Measurements from ENCODE around the gene KIF12. TPM values are rescaled to one million over a fixed set of nuclear protein-coding genes. Genes with fewer than 3 reads are reported as not detected.

The KIF12 gene
- total and polyA plus RNA-seq, 2 experiments from 2014 or later: 4.2 to 4.3 TPM

DNA sequence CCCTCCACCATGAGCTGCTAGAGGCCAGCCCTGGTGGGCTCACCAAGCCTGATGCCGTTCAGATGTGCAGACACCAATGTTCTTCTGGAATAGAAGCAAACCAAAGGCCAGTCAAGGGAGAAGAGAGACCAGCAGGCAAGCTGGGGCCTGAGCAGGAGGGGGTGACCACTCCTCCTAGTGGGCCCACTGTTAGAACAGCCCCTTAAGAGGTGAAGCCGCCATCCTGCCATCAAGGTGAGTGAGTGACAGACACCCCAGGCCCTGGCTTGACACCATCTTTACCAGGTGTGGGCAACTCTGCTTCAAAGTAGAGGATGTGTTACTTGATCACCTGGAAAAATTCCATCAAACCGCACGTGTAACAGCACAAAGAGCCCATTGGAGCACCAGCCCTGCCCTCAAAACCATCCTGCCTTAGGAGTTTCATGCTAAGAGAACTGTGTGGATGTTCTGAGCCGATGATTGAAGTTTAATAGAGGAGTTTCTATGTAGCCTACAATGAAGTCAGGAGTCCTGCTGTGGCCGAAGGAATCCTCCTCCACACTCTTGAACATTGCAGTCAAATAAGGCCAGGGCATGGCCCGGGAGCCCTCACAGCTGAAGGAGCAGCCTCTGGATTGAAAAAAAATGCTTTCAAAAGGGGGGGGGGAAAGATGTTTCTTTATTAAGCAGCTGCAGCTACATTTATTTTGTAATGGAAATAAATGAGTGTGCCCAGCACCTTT lies 41.8 kb downstream of the KIF12 start:
- H3K4me2 ChIP-seq: no peak overlapping the region
- no peak overlapping the region for H3K4me3 ChIP-seq
- peaks cover 8% of the 10 kb centered on the region; the same call in 1 of the 3 replicates for H3K36me3 Mint-ChIP-seq (ENCODE audit: low read depth)
- no peak for ATAC-seq
- H3K27ac Mint-ChIP-seq: no peak overlapping the region
- H3K4me1 ChIP-seq (ENCODE audit: insufficient read depth): no peaks in the 10 kb centered on the region
- no peaks in the 10 kb centered on the region for H3K27me3 ChIP-seq (ENCODE audit: insufficient read depth)
- H4K20me1 ChIP-seq (replicated peaks; ENCODE audit: insufficient read depth): no peaks in the 10 kb centered on the region; the same call in 1 of the 2 replicates
- no peak overlapping the region for H3K27ac ChIP-seq (ENCODE audit: low read depth)
- no peaks in the 10 kb centered on the region for H3K36me3 ChIP-seq (ENCODE audit: insufficient read depth)
- no peaks in the 10 kb centered on the region for H3K9me3 Mint-ChIP-seq
- H3K9me2 ChIP-seq (ENCODE audit: insufficient read depth): 0 out of 2 replicates have a peak, but pooled peaks cover 4% of the 10 kb centered on the region
- H3K4me1 Mint-ChIP-seq: peaks cover 7% of the 10 kb centered on the region
- no peaks in the 10 kb centered on the region for H3F3A ChIP-seq (replicated peaks; ENCODE audit: low read depth)
- TF ChIP-seq JUNB (IDR thresholded peaks at IDR 0.05; ENCODE audit: unreplicated experiment): no peak
- TF ChIP-seq, protein P1, sequence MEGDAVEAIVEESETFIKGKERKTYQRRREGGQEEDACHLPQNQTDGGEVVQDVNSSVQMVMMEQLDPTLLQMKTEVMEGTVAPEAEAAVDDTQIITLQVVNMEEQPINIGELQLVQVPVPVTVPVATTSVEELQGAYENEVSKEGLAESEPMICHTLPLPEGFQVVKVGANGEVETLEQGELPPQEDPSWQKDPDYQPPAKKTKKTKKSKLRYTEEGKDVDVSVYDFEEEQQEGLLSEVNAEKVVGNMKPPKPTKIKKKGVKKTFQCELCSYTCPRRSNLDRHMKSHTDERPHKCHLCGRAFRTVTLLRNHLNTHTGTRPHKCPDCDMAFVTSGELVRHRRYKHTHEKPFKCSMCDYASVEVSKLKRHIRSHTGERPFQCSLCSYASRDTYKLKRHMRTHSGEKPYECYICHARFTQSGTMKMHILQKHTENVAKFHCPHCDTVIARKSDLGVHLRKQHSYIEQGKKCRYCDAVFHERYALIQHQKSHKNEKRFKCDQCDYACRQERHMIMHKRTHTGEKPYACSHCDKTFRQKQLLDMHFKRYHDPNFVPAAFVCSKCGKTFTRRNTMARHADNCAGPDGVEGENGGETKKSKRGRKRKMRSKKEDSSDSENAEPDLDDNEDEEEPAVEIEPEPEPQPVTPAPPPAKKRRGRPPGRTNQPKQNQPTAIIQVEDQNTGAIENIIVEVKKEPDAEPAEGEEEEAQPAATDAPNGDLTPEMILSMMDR (conservative IDR thresholded peaks at IDR 0.05; ENCODE audit: low read depth in 2 of 2): no peak
- no peak for TF ChIP-seq ZNF331 (CRISPR knock-in tag; IDR thresholded peaks at IDR 0.05; ENCODE audit: low read depth)
- no peak for TF ChIP-seq ZNF462 (CRISPR knock-in tag; IDR thresholded peaks at IDR 0.05)
- H3K27me3 Mint-ChIP-seq (ENCODE audit: insufficient read depth, low read depth, poor library complexity): peaks cover 14% of the 10 kb centered on the region
- H3K79me2 ChIP-seq (replicated peaks; ENCODE audit: insufficient read depth): no peaks in the 10 kb centered on the region
- DNase-seq (ENCODE audit: low spot score): no peak
- H3K4me3 Mint-ChIP-seq: no peak overlapping the region
- no peak overlapping the region for H2AFZ ChIP-seq
